ENCODE results near the gene TOR2A. TPM values are rescaled to one million over a fixed set of nuclear protein-coding genes. Genes with fewer than 3 reads are reported as not detected.

The TOR2A gene
- total RNA-seq, 1 donor from 2014 or later = 5.5 TPM

DNA sequence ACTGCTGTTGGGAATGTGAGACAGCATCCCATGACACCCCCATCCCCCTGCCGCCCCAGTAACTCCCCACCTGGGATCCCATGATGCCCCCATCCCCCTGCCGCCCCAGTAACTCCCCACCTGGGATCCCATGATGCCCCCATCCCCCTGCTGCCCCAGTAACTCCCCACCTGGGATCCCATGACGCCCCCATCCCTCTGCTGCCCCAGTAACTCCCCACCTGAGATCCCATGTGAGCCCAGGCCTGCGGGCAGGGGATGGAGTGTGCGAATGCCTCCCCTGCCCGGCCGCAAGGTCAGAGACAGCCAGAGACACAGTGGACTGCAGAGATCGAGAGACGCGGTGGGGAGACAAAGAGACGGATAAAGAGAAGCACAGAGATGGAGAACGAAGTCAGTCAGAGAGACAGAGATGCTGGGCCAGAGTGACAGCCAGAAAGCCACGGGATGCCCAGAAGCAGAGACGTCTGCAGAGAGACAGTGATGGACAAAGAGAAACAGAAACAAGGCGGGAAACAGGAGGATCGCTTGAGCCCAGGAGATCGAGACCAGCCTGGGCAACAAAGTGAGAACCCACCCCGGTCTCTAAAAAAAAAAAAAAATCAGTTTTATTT is 42.4 kb upstream of the TOR2A start:
- H3K4me1 Mint-ChIP-seq = peaks cover 17% of the 10 kb centered on the region

DNA sequence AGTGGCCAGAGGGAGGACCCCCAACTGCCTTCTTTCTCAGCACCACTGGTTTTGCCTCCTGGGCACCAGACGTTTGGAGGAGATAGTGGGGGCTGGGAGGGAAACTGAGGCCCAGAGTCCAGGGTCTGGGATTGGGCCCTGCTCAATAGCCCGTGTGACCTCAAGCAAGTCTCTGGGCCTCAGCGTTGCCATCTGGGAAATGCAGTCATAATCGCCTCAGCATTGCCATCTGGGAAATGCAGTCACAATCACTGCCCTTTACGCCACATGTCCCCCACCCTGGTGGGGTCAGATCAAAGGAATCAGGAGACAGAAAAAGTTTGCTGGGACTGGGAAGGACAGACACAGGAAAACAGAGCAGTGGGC is 41.8 kb upstream of the TOR2A start:
- Histone ChIP-seq H3K4me2 (no peak overlapping the region), H3K27me3 (no peaks in the 10 kb centered on the region), H3K9ac (no peak overlapping the region), H3K9me3 (ENCODE audit: low read depth) (no peaks in the 10 kb centered on the region), H2AFZ (replicated peaks) (no peak overlapping the region), H3K36me3 (no peaks in the 10 kb centered on the region), H3K27ac (no peak overlapping the region), H3F3A (ENCODE audit: low read depth) (peaks cover 15% of the 10 kb centered on the region), H4K20me1 (ENCODE audit: low read depth) (no peaks in the 10 kb centered on the region), H3K4me1 (peaks cover 12% of the 10 kb centered on the region), H3K4me3 (no peak overlapping the region), H3K79me2 (ENCODE audit: low read depth) (no peaks in the 10 kb centered on the region)
- TF ChIP-seq EZH2 (IDR thresholded peaks at IDR 0.05) = no peak
- TF ChIP-seq EZH2phosphoT487 (IDR thresholded peaks at IDR 0.05) = no peak
- TF ChIP-seq CTCF (IDR thresholded peaks at IDR 0.05) = no peak
- no peak for DNase-seq (ENCODE audit: low spot score)
- no peaks in the 10 kb centered on the region for H3K9me3 Mint-ChIP-seq
- no peak overlapping the region for H3K27ac Mint-ChIP-seq
- peaks cover 17% of the 10 kb centered on the region for H3K4me1 Mint-ChIP-seq
- H3K27me3 Mint-ChIP-seq (ENCODE audit: insufficient read depth, low read depth) = peaks cover 17% of the 10 kb centered on the region
- H3K4me3 Mint-ChIP-seq = no peak overlapping the region
- H3K36me3 Mint-ChIP-seq = no peaks in the 10 kb centered on the region

More for the DNA sequence above, 42.4 kb upstream of the TOR2A start:
- H3K4me1 ChIP-seq = peaks cover 12% of the 10 kb centered on the region
- H3K9me3 ChIP-seq (ENCODE audit: low read depth) = no peaks in the 10 kb centered on the region
- H3K27me3 ChIP-seq = no peaks in the 10 kb centered on the region
- H3K36me3 ChIP-seq = no peaks in the 10 kb centered on the region
- DNase-seq (ENCODE audit: low spot score) = no peak
- no peak overlapping the region for H2AFZ ChIP-seq (replicated peaks)
- no peak overlapping the region for H3K9ac ChIP-seq
- no peak overlapping the region for H3K4me2 ChIP-seq
- Mint-ChIP-seq H3K27ac (no peak overlapping the region), H3K27me3 (ENCODE audit: insufficient read depth, low read depth) (peaks cover 18% of the 10 kb centered on the region), H3K36me3 (no peaks in the 10 kb centered on the region), H3K4me3 (no peak overlapping the region), H3K9me3 (no peaks in the 10 kb centered on the region)
- no peaks in the 10 kb centered on the region for H3K79me2 ChIP-seq (ENCODE audit: low read depth)
- H3K4me3 ChIP-seq = no peak overlapping the region
- no peak overlapping the region for H3K27ac ChIP-seq
- H3F3A ChIP-seq (ENCODE audit: low read depth) = peaks cover 14% of the 10 kb centered on the region
- no peaks in the 10 kb centered on the region for H4K20me1 ChIP-seq (ENCODE audit: low read depth)
- no peak for TF ChIP-seq EZH2 (IDR thresholded peaks at IDR 0.05)
- no peak for TF ChIP-seq EZH2phosphoT487 (IDR thresholded peaks at IDR 0.05)
- no peak for TF ChIP-seq CTCF (IDR thresholded peaks at IDR 0.05)

- Histone ChIP-seq H3K4me3 (no peak overlapping the region), H3K27me3 (no peaks in the 10 kb centered on the region), H4K20me1 (ENCODE audit: low read depth) (no peaks in the 10 kb centered on the region), H3K9ac (no peak overlapping the region), H3F3A (ENCODE audit: low read depth) (peaks cover 15% of the 10 kb centered on the region), H3K79me2 (ENCODE audit: low read depth) (no peaks in the 10 kb centered on the region), H3K4me2 (no peak overlapping the region), H3K9me3 (ENCODE audit: low read depth) (no peaks in the 10 kb centered on the region), H3K27ac (no peak overlapping the region), H3K36me3 (no peaks in the 10 kb centered on the region), H3K4me1 (peaks cover 12% of the 10 kb centered on the region), H2AFZ (replicated peaks) (peak overlapping the region; percentile 87)
- H3K27ac Mint-ChIP-seq = no peak overlapping the region
- DNase-seq (ENCODE audit: low spot score) = peak; percentile 68
- H3K9me3 Mint-ChIP-seq = no peaks in the 10 kb centered on the region
- H3K36me3 Mint-ChIP-seq = no peaks in the 10 kb centered on the region
- peaks cover 17% of the 10 kb centered on the region for H3K27me3 Mint-ChIP-seq (ENCODE audit: insufficient read depth, low read depth)
- H3K4me3 Mint-ChIP-seq = no peak overlapping the region
- H3K4me1 Mint-ChIP-seq = peaks cover 21% of the 10 kb centered on the region
- TF ChIP-seq CTCF (IDR thresholded peaks at IDR 0.05) (no peak), EZH2phosphoT487 (IDR thresholded peaks at IDR 0.05) (no peak), EZH2 (IDR thresholded peaks at IDR 0.05) (no peak)
These were observed 41.3 kb upstream of the TOR2A start for GRCh38 chr9:127776195-127776923.

Measured in neural progenitor cell (in vitro differentiated cells).